Umbilical cord (tissue), 2 donors: Measurements from ENCODE around the gene PLA2G1B. TPM values are rescaled to one million over a fixed set of nuclear protein-coding genes. Genes with fewer than 3 reads are reported as not detected.
A peak's percentile ranks its signal among the peaks of the same experiment; 100 is the strongest.
"Not testable (repeated sequence)": the region's sequence is repeated elsewhere in the genome, so short reads cannot be mapped to it uniquely, and the experiment has no call there.

ENCODE experiments used
- DNase-seq: peaks from one replicate; pipeline ENCODE4 v3.0.0-alpha.2; 2015; ENCODE audit warnings: low spot score
- total RNA-seq: library from RNA; depleted of rRNA; stranded (reverse); fragments of >200 nt; gene quantifications from one replicate; pipeline ENCODE4 v1.2.3, GENCODE V29; 2014; ENCODE audit warnings: low replicate concordance; ENCODE audit not compliant: insufficient read depth

Gene PLA2G1B
- total RNA-seq, 1 donor from 2014 or later, result not detected

- DNase-seq, result no peak
Measured at GRCh38 chr12:120359128-120359527, 31.5 kb upstream of the PLA2G1B start.

GRCh38 chr12:120358412-120359100 lies 31.0 kb upstream of the PLA2G1B start:
- no peak for DNase-seq

- no peak for DNase-seq
Measured at GRCh38 chr12:120357104-120357503, 29.5 kb upstream of the PLA2G1B start.

- DNase-seq, result peak; percentile 80
Measured at GRCh38 chr12:120356567-120357030, 29.0 kb upstream of the PLA2G1B start.

GRCh38 chr12:120353556-120354317 lies 26.2 kb upstream of the PLA2G1B start:
- no peak for DNase-seq

- DNase-seq, result no peak
Measured at GRCh38 chr12:120353136-120353535, 25.6 kb upstream of the PLA2G1B start.

GRCh38 chr12:120352117-120352516 lies 24.5 kb upstream of the PLA2G1B start:
- peak; percentile 29 for DNase-seq

GRCh38 chr12:120350576-120351350 lies 23.2 kb upstream of the PLA2G1B start:
- no peak for DNase-seq

GRCh38 chr12:120347766-120348165 lies 20.2 kb upstream of the PLA2G1B start:
- no peak for DNase-seq

GRCh38 chr12:120346681-120347080 lies 19.1 kb upstream of the PLA2G1B start:
- DNase-seq, result no peak

GRCh38 chr12:120346031-120346430 lies 18.5 kb upstream of the PLA2G1B start:
- no peak for DNase-seq

GRCh38 chr12:120343692-120344091 lies 16.1 kb upstream of the PLA2G1B start:
- DNase-seq, result no peak

- no peak for DNase-seq
Measured at GRCh38 chr12:120343039-120343537, 15.5 kb upstream of the PLA2G1B start.

GRCh38 chr12:120342175-120343038 lies 14.8 kb upstream of the PLA2G1B start:
- no peak for DNase-seq

GRCh38 chr12:120339256-120339655 lies 11.7 kb upstream of the PLA2G1B start:
- DNase-seq, result no peak

GRCh38 chr12:120337730-120338129 lies 10.2 kb upstream of the PLA2G1B start:
- DNase-seq, result no peak

- not testable (repeated sequence) for DNase-seq
Measured at GRCh38 chr12:120336392-120336791, 8.8 kb upstream of the PLA2G1B start.

GRCh38 chr12:120335447-120335846 lies 7.9 kb upstream of the PLA2G1B start:
- DNase-seq, result peak; percentile 36

GRCh38 chr12:120332523-120332922 lies 4.9 kb upstream of the PLA2G1B start:
- no peak for DNase-seq

GRCh38 chr12:120332041-120332440 lies 4.5 kb upstream of the PLA2G1B start:
- DNase-seq, result no peak

GRCh38 chr12:120331390-120331789 lies 3.8 kb upstream of the PLA2G1B start:
- no peak for DNase-seq
